Measurements from ENCODE around the gene TIMMDC1.

GRCh38 chr3:119531151-119531550 is 32.8 kb downstream of the TIMMDC1 start:
- TF ChIP-seq CTCF (IDR thresholded peaks at IDR 0.05), result no peak
- TF ChIP-seq POLR2A (IDR thresholded peaks at IDR 0.05), result no peak
